Measurements from ENCODE around the gene SSTR3. TPM values are rescaled to one million over a fixed set of nuclear protein-coding genes. Genes with fewer than 3 reads are reported as not detected.

The SSTR3 gene
- polyA plus RNA-seq, 1 donor from 2014 or later, result not detected

DNA sequence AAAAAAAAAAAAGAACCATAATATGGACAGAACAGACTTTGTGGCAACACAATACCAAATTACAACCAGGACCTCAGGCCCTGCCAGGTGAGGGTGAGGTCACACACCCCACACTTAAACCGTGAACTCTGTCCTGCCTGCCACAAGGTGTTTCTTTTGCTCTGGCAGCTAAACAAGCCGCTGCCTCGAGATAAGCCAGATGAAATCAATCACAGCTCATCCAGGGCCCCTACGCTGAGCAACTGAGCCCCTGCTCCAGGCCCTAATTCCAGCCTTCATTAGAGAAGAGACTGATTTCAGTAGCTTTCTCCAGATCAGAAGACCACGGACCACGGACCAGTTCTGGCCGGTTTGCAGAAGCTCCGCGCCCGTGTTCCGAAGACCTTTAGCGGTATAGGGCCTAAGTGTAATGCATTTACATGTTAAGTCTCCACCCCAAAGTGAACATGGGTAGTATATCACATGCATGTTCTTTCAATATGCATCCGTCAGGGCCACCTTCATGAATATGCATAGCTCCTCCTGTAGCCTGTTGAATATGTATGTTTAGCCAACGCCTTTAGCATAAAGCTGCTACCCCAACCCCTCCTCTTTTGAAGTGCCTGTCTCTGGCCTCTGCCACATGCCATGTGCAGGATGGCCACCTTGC is 46.6 kb upstream of the SSTR3 start:
- Histone ChIP-seq H3K4me2 (ENCODE audit: low read length) (no peak overlapping the region), H3K27me3 (ENCODE audit: insufficient read depth, low read depth, low read length) (no peaks in the 10 kb centered on the region), H3K79me2 (replicated peaks; ENCODE audit: insufficient read depth, low read length) (no peaks in the 10 kb centered on the region), H3K4me3 (ENCODE audit: low read length) (no peak overlapping the region), H4K20me1 (ENCODE audit: insufficient read depth) (no peaks in the 10 kb centered on the region), H3K27ac (ENCODE audit: low read length) (no peak overlapping the region), H3K9ac (ENCODE audit: low read length) (no peak overlapping the region), H3F3A (ENCODE audit: insufficient read depth, low read length, poor library complexity, severe bottlenecking) (no peaks in the 10 kb centered on the region), H3K36me3 (ENCODE audit: insufficient read depth, low read length) (no peaks in the 10 kb centered on the region), H3K9me2 (ENCODE audit: insufficient read depth, low read length) (no peaks in the 10 kb centered on the region), H2AFZ (ENCODE audit: low read depth, low read length) (no peak overlapping the region), H3K9me3 (ENCODE audit: low read length) (no peaks in the 10 kb centered on the region)
- no peak for TF ChIP-seq MXI1 (conservative IDR thresholded peaks at IDR 0.05; ENCODE audit: poor library complexity, severe bottlenecking)
- TF ChIP-seq RAD21 (conservative IDR thresholded peaks at IDR 0.05), result no peak
- TF ChIP-seq SMC3 (conservative IDR thresholded peaks at IDR 0.05; ENCODE audit: poor library complexity), result no peak

DNA sequence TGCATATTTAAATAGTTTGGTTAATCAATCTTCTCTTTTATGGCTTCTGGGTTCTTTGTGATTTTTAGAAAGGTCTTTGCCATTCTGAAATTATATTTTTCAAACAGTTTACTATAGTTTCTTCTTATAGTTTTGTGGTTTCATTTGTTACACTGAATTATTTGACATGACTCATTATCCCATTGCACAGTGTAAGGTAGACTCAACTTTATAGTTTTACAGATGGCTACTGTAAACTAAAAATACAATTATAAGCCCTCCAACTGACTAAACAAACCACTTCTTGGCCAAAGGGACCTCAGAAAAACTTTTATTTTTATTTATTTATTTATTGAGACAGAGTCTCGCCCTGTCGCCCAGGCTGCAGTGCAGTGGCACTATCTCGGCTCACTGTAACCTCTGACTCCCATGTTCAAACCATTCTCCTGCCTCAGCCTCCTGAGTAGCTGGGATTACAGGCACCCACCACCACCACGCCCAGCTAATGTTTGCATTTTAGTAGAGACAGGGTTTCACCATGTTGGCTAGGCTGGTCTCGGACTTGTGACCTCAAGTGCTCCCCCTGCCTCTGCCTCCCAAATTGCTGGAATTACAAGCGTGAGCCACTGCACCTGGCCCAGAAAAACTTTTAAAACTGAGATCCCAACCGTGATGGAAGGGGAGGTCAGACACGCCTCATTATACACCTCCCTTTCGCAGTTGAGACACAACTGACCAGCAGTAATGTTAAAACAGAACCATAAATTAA is 45.9 kb upstream of the SSTR3 start:
- no peak for TF ChIP-seq POLR2AphosphoS5 (IDR thresholded peaks at IDR 0.05)
- no peak for TF ChIP-seq EP300 (conservative IDR thresholded peaks at IDR 0.05; ENCODE audit: poor library complexity, severe bottlenecking)
- TF ChIP-seq TAF1 (IDR thresholded peaks at IDR 0.05; ENCODE audit: low read depth), result no peak
- TF ChIP-seq EZH2 (IDR thresholded peaks at IDR 0.05; ENCODE audit: borderline replicate concordance, insufficient read depth, low read length, poor library complexity, severe bottlenecking), result no peak
- no peak for TF ChIP-seq MXI1 (conservative IDR thresholded peaks at IDR 0.05; ENCODE audit: poor library complexity, severe bottlenecking)
- TF ChIP-seq, protein P1, sequence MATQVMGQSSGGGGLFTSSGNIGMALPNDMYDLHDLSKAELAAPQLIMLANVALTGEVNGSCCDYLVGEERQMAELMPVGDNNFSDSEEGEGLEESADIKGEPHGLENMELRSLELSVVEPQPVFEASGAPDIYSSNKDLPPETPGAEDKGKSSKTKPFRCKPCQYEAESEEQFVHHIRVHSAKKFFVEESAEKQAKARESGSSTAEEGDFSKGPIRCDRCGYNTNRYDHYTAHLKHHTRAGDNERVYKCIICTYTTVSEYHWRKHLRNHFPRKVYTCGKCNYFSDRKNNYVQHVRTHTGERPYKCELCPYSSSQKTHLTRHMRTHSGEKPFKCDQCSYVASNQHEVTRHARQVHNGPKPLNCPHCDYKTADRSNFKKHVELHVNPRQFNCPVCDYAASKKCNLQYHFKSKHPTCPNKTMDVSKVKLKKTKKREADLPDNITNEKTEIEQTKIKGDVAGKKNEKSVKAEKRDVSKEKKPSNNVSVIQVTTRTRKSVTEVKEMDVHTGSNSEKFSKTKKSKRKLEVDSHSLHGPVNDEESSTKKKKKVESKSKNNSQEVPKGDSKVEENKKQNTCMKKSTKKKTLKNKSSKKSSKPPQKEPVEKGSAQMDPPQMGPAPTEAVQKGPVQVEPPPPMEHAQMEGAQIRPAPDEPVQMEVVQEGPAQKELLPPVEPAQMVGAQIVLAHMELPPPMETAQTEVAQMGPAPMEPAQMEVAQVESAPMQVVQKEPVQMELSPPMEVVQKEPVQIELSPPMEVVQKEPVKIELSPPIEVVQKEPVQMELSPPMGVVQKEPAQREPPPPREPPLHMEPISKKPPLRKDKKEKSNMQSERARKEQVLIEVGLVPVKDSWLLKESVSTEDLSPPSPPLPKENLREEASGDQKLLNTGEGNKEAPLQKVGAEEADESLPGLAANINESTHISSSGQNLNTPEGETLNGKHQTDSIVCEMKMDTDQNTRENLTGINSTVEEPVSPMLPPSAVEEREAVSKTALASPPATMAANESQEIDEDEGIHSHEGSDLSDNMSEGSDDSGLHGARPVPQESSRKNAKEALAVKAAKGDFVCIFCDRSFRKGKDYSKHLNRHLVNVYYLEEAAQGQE (IDR thresholded peaks at IDR 0.05; ENCODE audit: borderline replicate concordance), result no peak
- TF ChIP-seq SMC3 (conservative IDR thresholded peaks at IDR 0.05; ENCODE audit: poor library complexity), result no peak
- TF ChIP-seq, protein P2, sequence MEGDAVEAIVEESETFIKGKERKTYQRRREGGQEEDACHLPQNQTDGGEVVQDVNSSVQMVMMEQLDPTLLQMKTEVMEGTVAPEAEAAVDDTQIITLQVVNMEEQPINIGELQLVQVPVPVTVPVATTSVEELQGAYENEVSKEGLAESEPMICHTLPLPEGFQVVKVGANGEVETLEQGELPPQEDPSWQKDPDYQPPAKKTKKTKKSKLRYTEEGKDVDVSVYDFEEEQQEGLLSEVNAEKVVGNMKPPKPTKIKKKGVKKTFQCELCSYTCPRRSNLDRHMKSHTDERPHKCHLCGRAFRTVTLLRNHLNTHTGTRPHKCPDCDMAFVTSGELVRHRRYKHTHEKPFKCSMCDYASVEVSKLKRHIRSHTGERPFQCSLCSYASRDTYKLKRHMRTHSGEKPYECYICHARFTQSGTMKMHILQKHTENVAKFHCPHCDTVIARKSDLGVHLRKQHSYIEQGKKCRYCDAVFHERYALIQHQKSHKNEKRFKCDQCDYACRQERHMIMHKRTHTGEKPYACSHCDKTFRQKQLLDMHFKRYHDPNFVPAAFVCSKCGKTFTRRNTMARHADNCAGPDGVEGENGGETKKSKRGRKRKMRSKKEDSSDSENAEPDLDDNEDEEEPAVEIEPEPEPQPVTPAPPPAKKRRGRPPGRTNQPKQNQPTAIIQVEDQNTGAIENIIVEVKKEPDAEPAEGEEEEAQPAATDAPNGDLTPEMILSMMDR (IDR thresholded peaks at IDR 0.05; ENCODE audit: poor library complexity, severe bottlenecking), result no peak
- TF ChIP-seq RAD21 (conservative IDR thresholded peaks at IDR 0.05), result no peak
- no peaks in the 10 kb centered on the region for H3F3A ChIP-seq (ENCODE audit: insufficient read depth, low read length, poor library complexity, severe bottlenecking)
- H3K9me3 ChIP-seq (ENCODE audit: low read length), result no peaks in the 10 kb centered on the region
- no peak overlapping the region for H3K9ac ChIP-seq (ENCODE audit: low read length)
- no peaks in the 10 kb centered on the region for H3K9me2 ChIP-seq (ENCODE audit: insufficient read depth, low read length)
- no peaks in the 10 kb centered on the region for H3K79me2 ChIP-seq (replicated peaks; ENCODE audit: insufficient read depth, low read length)
- H4K20me1 ChIP-seq (ENCODE audit: insufficient read depth), result no peaks in the 10 kb centered on the region
- no peak overlapping the region for H3K27ac ChIP-seq (ENCODE audit: low read length)
- H3K4me3 ChIP-seq (ENCODE audit: low read length), result no peak overlapping the region
- no peak overlapping the region for H3K4me2 ChIP-seq (ENCODE audit: low read length)
- H2AFZ ChIP-seq (ENCODE audit: low read depth, low read length), result no peak overlapping the region
- H3K36me3 ChIP-seq (ENCODE audit: insufficient read depth, low read length), result no peaks in the 10 kb centered on the region
- H3K27me3 ChIP-seq (ENCODE audit: insufficient read depth, low read depth, low read length), result no peaks in the 10 kb centered on the region

Data from neural cell (in vitro differentiated cells).